ENCODE data around the gene MSI2.

MSI2 gene

GRCh38 chr17:57373756-57374155 lies 117.4 kb downstream of the MSI2 start:
- DNase-seq, result no peak

- no peak for DNase-seq
These were observed 118.9 kb downstream of the MSI2 start for GRCh38 chr17:57375040-57375769.

- no peak for DNase-seq
These were observed 119.5 kb downstream of the MSI2 start for GRCh38 chr17:57375770-57376225.

- no peak for DNase-seq
These were observed 120.8 kb downstream of the MSI2 start for GRCh38 chr17:57377094-57377493.

- no peak for DNase-seq
These were observed 123.0 kb downstream of the MSI2 start for GRCh38 chr17:57379237-57379894.

- DNase-seq, result no peak
These were observed 123.6 kb downstream of the MSI2 start for GRCh38 chr17:57379895-57380434.

GRCh38 chr17:57381498-57381897 lies 125.2 kb downstream of the MSI2 start:
- DNase-seq, result no peak

- no peak for DNase-seq
These were observed 127.9 kb downstream of the MSI2 start for GRCh38 chr17:57384219-57384618.

GRCh38 chr17:57385975-57386374 lies 129.7 kb downstream of the MSI2 start:
- DNase-seq, result no peak

GRCh38 chr17:57387575-57387974 lies 131.3 kb downstream of the MSI2 start:
- DNase-seq, result no peak

GRCh38 chr17:57388131-57388725 lies 131.9 kb downstream of the MSI2 start:
- no peak for DNase-seq

GRCh38 chr17:57389473-57389872 lies 133.2 kb downstream of the MSI2 start:
- DNase-seq, result no peak

- no peak for DNase-seq
These were observed 134.9 kb downstream of the MSI2 start for GRCh38 chr17:57391076-57391825.

GRCh38 chr17:57391857-57392471 lies 135.6 kb downstream of the MSI2 start:
- no peak for DNase-seq

- no peak for DNase-seq
These were observed 137.0 kb downstream of the MSI2 start for GRCh38 chr17:57393368-57393767.

GRCh38 chr17:57394375-57394774 lies 138.1 kb downstream of the MSI2 start:
- DNase-seq, result no peak

- DNase-seq, result no peak
These were observed 139.5 kb downstream of the MSI2 start for GRCh38 chr17:57395721-57396321.

GRCh38 chr17:57396511-57396921 lies 140.2 kb downstream of the MSI2 start:
- DNase-seq, result no peak

GRCh38 chr17:57397402-57397801 lies 141.1 kb downstream of the MSI2 start:
- no peak for DNase-seq

GRCh38 chr17:57399690-57400089 lies 143.4 kb downstream of the MSI2 start:
- no peak for DNase-seq

GRCh38 chr17:57400648-57401047 lies 144.3 kb downstream of the MSI2 start:
- DNase-seq, result no peak
